ENCODE data around the gene RNF144B. TPM values are rescaled to one million over a fixed set of nuclear protein-coding genes. Genes with fewer than 3 reads are reported as not detected.

The RNF144B gene
- total and polyA plus RNA-seq, 2 of the 13 experiments (the other 11 are each of a cell fraction or from before 2014, with no cell fraction given), result 1.8 to 4.3 TPM

GRCh38 chr6:18343741-18344140 is 43.4 kb upstream of the RNF144B start:
- no peak for ATAC-seq
- no peak for DNase-seq (ENCODE audit: low spot score)

More at GRCh38 chr6:18343741-18344140, 43.4 kb upstream of the RNF144B start:
- Histone ChIP-seq H3K36me3 (replicated peaks in 1 of 2; ENCODE audit: control insufficient read depth in 1 of 2, insufficient read depth in 2 of 2, low read length in 2 of 2) (no peaks in the 10 kb centered on the region), H2AFZ (ENCODE audit: low read length) (no peak overlapping the region), H3K4me2 (ENCODE audit: low read depth, low read length) (no peak overlapping the region), H3K79me2 (ENCODE audit: insufficient read depth, low read length) (no peaks in the 10 kb centered on the region), H3K27ac (ENCODE audit: extremely low read length, insufficient read depth, low read length) (no peak overlapping the region), H3K4me1 (ENCODE audit: insufficient read depth, low read length) (no peaks in the 10 kb centered on the region), H3K9ac (ENCODE audit: insufficient read depth, low read depth, low read length) (no peak overlapping the region), H3K27me3 (ENCODE audit: control insufficient read depth in 1 of 2, insufficient read depth in 2 of 2, low read length in 2 of 2) (no peaks in the 10 kb centered on the region; a peak in 1 of 5 replicates), H4K20me1 (ENCODE audit: insufficient read depth, low read length) (no peaks in the 10 kb centered on the region), H3K9me3 (ENCODE audit: low read length) (no peaks in the 10 kb centered on the region), H3K4me3 (replicated peaks in 1 of 3; ENCODE audit: insufficient read depth in 1 of 3, low read depth in 2 of 3, low read length in 3 of 3) (no peak overlapping the region)
- FAIRE-seq, result no peak
- TF ChIP-seq RARG (CRISPR knock-in tag; IDR thresholded peaks at IDR 0.05; ENCODE audit: low read depth) (no peak), ZNF329 (CRISPR knock-in tag; IDR thresholded peaks at IDR 0.05; ENCODE audit: low read depth) (no peak), BCLAF1 (IDR thresholded peaks at IDR 0.05) (no peak), SOX13 (IDR thresholded peaks at IDR 0.05) (no peak), SOX13 (CRISPR knock-in tag; conservative IDR thresholded peaks at IDR 0.05 in 1 of 2, IDR thresholded peaks at IDR 0.05 in 1 of 2) (no peak), SAFB2 (CRISPR knock-in tag; IDR thresholded peaks at IDR 0.05; ENCODE audit: borderline replicate concordance, low read depth) (no peak), MATR3 (CRISPR knock-in tag; IDR thresholded peaks at IDR 0.05) (no peak)
- in situ Hi-C loops (cut with HindIII; ENCODE audit: extremely low pct_ligation_motif_present, low pct_unique_long_range_greater_than_20kb), result no loop called here
- no TSS peak for BruUV-seq (replicated peaks)
- POLR2A ChIA-PET, result no interaction called here
- 18% methylated on average over 2 of the region's 2 CpGs for WGBS (ENCODE audit: low lambda C conversion rate)
- intact Hi-C loops (cut with micrococcal nuclease; ENCODE audit: unreplicated experiment), result no loop called here
- CTCF ChIA-PET (ENCODE audit: low intra/inter-chr PET ratio, low total read pairs), result interaction anchor here (1.3 kb wide), 1 partner anchor 160 kb away, joined by 5 read pairs; no protein-coding TSS in a partner anchor
